HepG2 (cell line): ENCODE measurements around the gene SDK2. TPM values are rescaled to one million over a fixed set of nuclear protein-coding genes. Genes with fewer than 3 reads are reported as not detected.

Experiments
- ATAC-seq: fragments of 200-7000 bp; cut with Tn5 transposase; 3 replicates; pipeline ENCODE4 v1.9.1; 2020; ENCODE audit warnings: mild to moderate bottlenecking, moderate library complexity
- BruUV-seq: library from RNA; stranded (reverse); fragments of 400-500 nt; replicated peaks from 2 replicates; lab custom pipeline; 2021; lab: Mats Ljungman, UMichigan
- CTCF ChIA-PET: fragments of 300-600 bp; formaldehyde crosslinking; extraction: SDS; loops from one replicate; lab custom pipeline; 2021; ENCODE audit warnings: low total read pairs, inconsistent platforms, low intra/inter-chr PET ratio; lab: Yijun Ruan, JAX
- POLR2A ChIA-PET: fragments of 350-600 bp; sonication (Branson Sonifier 250); formaldehyde crosslinking; loops from one replicate; lab custom pipeline; 2020; ENCODE audit warnings: antibody characterized with exemption, inconsistent platforms; lab: Yijun Ruan, JAX
- DNase-seq: peaks from one replicate; pipeline ENCODE4 v3.0.0-alpha.2; 2015; ENCODE audit warnings: low spot score
- FAIRE-seq: peaks from 3 replicates; lab custom pipeline; 2011; peaks lifted over from hg19 to GRCh38; lab: Jason Lieb, UNC
- H2AFZ ChIP-seq: one replicate; pipeline ENCODE4 v1.6.1; 2011; ENCODE audit warnings: low read length, inconsistent platforms
- H3K27ac ChIP-seq: fragments of 300-600 bp; 3 replicates; pipeline ENCODE4 v1.8.0; 2011; ENCODE audit warnings: mixed run types, mild to moderate bottlenecking, mixed read lengths, low read length, inconsistent platforms; ENCODE audit not compliant: insufficient read depth; ENCODE audit errors: extremely low read length
- H3K27me3 ChIP-seq, 2 experiments: fragments of 200-600 bp in 1 of 2; 2 replicates in 1 of 2; 3 replicates in 1 of 2; pipeline versions ENCODE4 v1.6.0 to v1.8.0; 2011; ENCODE audit warnings: low read length in 2 of 2, mild to moderate bottlenecking in 2 of 2, moderate library complexity in 2 of 2, inconsistent platforms in 1 of 2; ENCODE audit not compliant: insufficient read depth in 2 of 2, control insufficient read depth in 1 of 2
- H3K36me3 ChIP-seq, 2 experiments: fragments of 200-600 bp in 1 of 2; replicated peaks in 1 of 2; 2 replicates in 1 of 2; 3 replicates in 1 of 2; pipeline versions ENCODE4 v1.5.1 to v1.8.0; 2011; ENCODE audit warnings: low read length in 2 of 2, inconsistent platforms in 1 of 2; ENCODE audit not compliant: insufficient read depth in 2 of 2, control insufficient read depth in 1 of 2
- H3K4me1 ChIP-seq: 2 replicates; pipeline ENCODE4 v1.5.1; 2012; ENCODE audit warnings: low read length, inconsistent platforms; ENCODE audit not compliant: insufficient read depth
- H3K4me2 ChIP-seq: 2 replicates; pipeline ENCODE4 v1.6.0; 2011; ENCODE audit warnings: low read depth, low read length, inconsistent platforms
- H3K4me3 ChIP-seq, 3 experiments: fragments of 200-600 bp in 1 of 3; sonication (generic), shearing (Covaris generic) in 1 of 3; replicated peaks in 1 of 3; 2 replicates each; pipeline ENCODE4 v1.5.1; 2011 to 2016; ENCODE audit warnings: low read length in 3 of 3, inconsistent platforms in 2 of 3, low read depth in 2 of 3, mild to moderate bottlenecking in 2 of 3, control low read depth in 1 of 3, mixed read lengths in 1 of 3; ENCODE audit not compliant: insufficient read depth in 1 of 3
- H3K79me2 ChIP-seq: one replicate; pipeline ENCODE4 v1.6.1; 2011; ENCODE audit warnings: low read length, inconsistent platforms; ENCODE audit not compliant: insufficient read depth
- H3K9ac ChIP-seq: 2 replicates; pipeline ENCODE4 v1.6.0; 2011; ENCODE audit warnings: mild to moderate bottlenecking, low read depth, low read length, inconsistent platforms; ENCODE audit not compliant: insufficient read depth
- H3K9me3 ChIP-seq: 2 replicates; pipeline ENCODE4 v1.5.1; 2012; ENCODE audit warnings: mild to moderate bottlenecking, low read length
- H4K20me1 ChIP-seq: 2 replicates; pipeline ENCODE4 v1.6.0; 2011; ENCODE audit warnings: inconsistent platforms, mild to moderate bottlenecking, low read length, moderate library complexity; ENCODE audit not compliant: insufficient read depth
- CHD2 ChIP-seq: IDR thresholded peaks from 2 replicates; pipeline ENCODE4 v1.6.1; 2011; ENCODE audit warnings: low read depth, low read length, improper control_type of control experiment
- CREM ChIP-seq, 2 experiments: sonication (generic) in 1 of 2; formaldehyde crosslinking in 1 of 2; IDR thresholded peaks; 2 replicates each; pipeline versions ENCODE4 v1.4.0 to v1.6.1; 2016 to 2020; ENCODE audit warnings: antibody characterized with exemption in 1 of 2, mild to moderate bottlenecking in 1 of 2, missing genetic modification reagents in 1 of 2
- HNRNPK ChIP-seq: fragments of 200-400 bp; formaldehyde crosslinking; IDR thresholded peaks from 2 replicates; pipeline ENCODE4 v1.6.1; 2018; ENCODE audit warnings: low read length, low read depth, moderate library complexity, mild to moderate bottlenecking; ENCODE audit not compliant: poor library complexity, severe bottlenecking
- HNRNPUL1 ChIP-seq: fragments of 200-400 bp; formaldehyde crosslinking; IDR thresholded peaks from 2 replicates; pipeline ENCODE4 v1.6.1; 2017; ENCODE audit warnings: low read depth, mild to moderate bottlenecking, low read length, moderate library complexity
- MYPOP ChIP-seq: sonication (generic); formaldehyde crosslinking; IDR thresholded peaks from 2 replicates; pipeline ENCODE4 v1.8.1; 2023; ENCODE audit warnings: mild to moderate bottlenecking, moderate library complexity, missing genetic modification reagents
- PCBP2 ChIP-seq: fragments of 200-400 bp; formaldehyde crosslinking; optimal IDR thresholded peaks from 2 replicates; pipeline ENCODE3; 2018; ENCODE audit warnings: low read length, low read depth; ENCODE audit not compliant: poor library complexity, severe bottlenecking
- PITX1 ChIP-seq: sonication (generic); formaldehyde crosslinking; IDR thresholded peaks from 2 replicates; pipeline ENCODE4 v1.5.1; 2020; ENCODE audit warnings: mild to moderate bottlenecking, missing genetic modification reagents
- SP4 ChIP-seq: sonication (generic); formaldehyde crosslinking; IDR thresholded peaks from 2 replicates; pipeline ENCODE4 v1.8.1; 2023; ENCODE audit warnings: mild to moderate bottlenecking, missing genetic modification reagents
- ZNF235 ChIP-seq: sonication (generic); formaldehyde crosslinking; IDR thresholded peaks from 2 replicates; pipeline ENCODE4 v1.8.1; 2023; ENCODE audit warnings: mild to moderate bottlenecking, missing genetic modification reagents, borderline replicate concordance
- ZNF34 ChIP-seq: sonication (generic); formaldehyde crosslinking; IDR thresholded peaks from 2 replicates; pipeline ENCODE4 v1.4.0; 2020; ENCODE audit warnings: mild to moderate bottlenecking, missing genetic modification reagents, borderline replicate concordance
- ZNF678 ChIP-seq: sonication (generic); formaldehyde crosslinking; IDR thresholded peaks from 2 replicates; pipeline ENCODE4 v1.4.0; 2020; ENCODE audit warnings: mild to moderate bottlenecking, missing genetic modification reagents
- ZSCAN31 ChIP-seq: sonication (generic); formaldehyde crosslinking; IDR thresholded peaks from 2 replicates; pipeline ENCODE4 v1.5.0; 2020; ENCODE audit warnings: low read depth, mild to moderate bottlenecking, missing genetic modification reagents
- in situ Hi-C: cut with HindIII; loops from 2 replicates; pipeline ENCODE4 v1.10.0; 2017; ENCODE audit warnings: low pct_unique_long_range_greater_than_20kb; ENCODE audit not compliant: extremely low pct_ligation_motif_present
- intact Hi-C: fragments of 100-400 bp; cut with micrococcal nuclease; formaldehyde crosslinking; loops from one replicate; pipeline ENCODE4 v1.10.0; 2022; ENCODE audit not compliant: unreplicated experiment
- polyA plus RNA-seq, 8 experiments: library from polyadenylated mRNA; depleted of rRNA in 3 of 8; stranded (reverse) in 7 of 8; unstranded in 1 of 8; fragments of >200 nt; fragmentation: Illumina TruSeq in 4 of 8; extraction: Trizol in 4 of 8; gene quantifications; 2 replicates each; pipeline versions ENCODE4 v1.2.1 to v1.2.3, GENCODE V29; 2011 to 2016; ENCODE audit warnings: low read depth in 4 of 8, missing spikeins in 1 of 8, mixed read lengths in 1 of 8; ENCODE audit not compliant: insufficient read depth in 1 of 8
- total RNA-seq, 5 experiments: library from RNA; depleted of rRNA; stranded (reverse); fragments of >200 nt; fragmentation: Illumina TruSeq; extraction: Trizol; gene quantifications; 2 replicates each; pipeline ENCODE4 v1.2.3, GENCODE V29; 2016; ENCODE audit warnings: low read depth in 1 of 5

The SDK2 gene
- total and polyA plus RNA-seq, 2 of the 13 experiments (the other 11 are each of a cell fraction or from before 2014, with no cell fraction given) = not detected

DNA sequence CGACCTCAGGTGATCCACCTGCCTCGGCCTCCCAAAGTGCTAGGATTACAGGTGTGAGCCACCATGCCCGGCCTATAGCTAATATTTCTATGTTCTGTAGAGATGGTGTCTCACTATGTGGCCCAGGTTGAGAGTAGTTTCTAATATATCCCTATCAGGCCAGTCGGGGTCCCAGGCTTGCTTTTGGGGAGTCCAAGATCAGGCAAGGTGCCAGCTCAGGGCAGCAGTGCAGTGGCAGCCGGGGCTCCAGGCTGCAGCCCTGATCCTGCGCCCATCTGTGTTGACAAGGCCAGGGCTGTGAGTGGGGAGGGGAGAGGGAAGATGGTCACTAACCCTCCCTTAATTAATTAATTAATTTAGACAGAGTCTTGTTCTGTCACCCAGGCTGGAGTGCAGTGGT lies 254.8 kb downstream of the SDK2 start (continued):
- TF ChIP-seq ZSCAN31 (no peak), CREM (IDR thresholded peaks at IDR 0.05) (no peak), CREM (CRISPR knock-in tag; IDR thresholded peaks at IDR 0.05) (no peak), ZNF235 (no peak), ZNF678 (CRISPR knock-in tag) (no peak), MYPOP (CRISPR knock-in tag) (no peak), PITX1 (CRISPR knock-in tag) (no peak)

GRCh38 chr17:73388578-73388905 lies 255.7 kb downstream of the SDK2 start:
- in situ Hi-C loops = loop anchor here (25.0 kb wide), 1 partner anchor 426 kb away; no protein-coding TSS in a partner anchor
- H3K4me3 ChIP-seq = no peak overlapping the region
- ChIA-PET POLR2A (no interaction called here), CTCF (no interaction called here)
- no peaks in the 10 kb centered on the region for H3K36me3 ChIP-seq
- TF ChIP-seq ZNF34 (CRISPR knock-in tag) = no peak
- TF ChIP-seq PCBP2 = peak; percentile 93
- TF ChIP-seq HNRNPUL1 = no peak
- TF ChIP-seq SP4 (CRISPR knock-in tag) = no peak
- TF ChIP-seq HNRNPK = peak; percentile 72
- no peak for TF ChIP-seq CHD2
- H3K9ac ChIP-seq = no peak overlapping the region
- H4K20me1 ChIP-seq = no peaks in the 10 kb centered on the region; the same call in 1 of the 2 replicates
- no peaks in the 10 kb centered on the region for H3K79me2 ChIP-seq
- H3K27me3 ChIP-seq = peaks cover 33 to 82% of the 10 kb centered on the region in 2 experiments
- no peak overlapping the region for H3K4me2 ChIP-seq
- DNase-seq (no peak), FAIRE-seq (no peak), ATAC-seq (no peak)
- no peak overlapping the region for H3K27ac ChIP-seq
- H3K9me3 ChIP-seq = no peaks in the 10 kb centered on the region
- intact Hi-C loops = no loop called here
- no peak overlapping the region for H2AFZ ChIP-seq
- no TSS peak for BruUV-seq
- H3K4me1 ChIP-seq = no peaks in the 10 kb centered on the region
